ENCODE data around the gene TSEN15. TPM values are rescaled to one million over a fixed set of nuclear protein-coding genes. Genes with fewer than 3 reads are reported as not detected.

Gene TSEN15
- total and polyA plus RNA-seq, 2 of the 13 experiments (the other 11 are each of a cell fraction or from before 2014, with no cell fraction given), result 25.6 to 35.8 TPM

- Histone ChIP-seq H3K4me3 (replicated peaks in 1 of 3; ENCODE audit: insufficient read depth in 1 of 3, low read depth in 2 of 3, low read length in 3 of 3) (no peak overlapping the region), H3K9me3 (ENCODE audit: low read length) (no peaks in the 10 kb centered on the region), H3K79me2 (ENCODE audit: insufficient read depth, low read length) (no peaks in the 10 kb centered on the region), H3K27me3 (ENCODE audit: control insufficient read depth in 1 of 2, insufficient read depth in 2 of 2, low read length in 2 of 2) (peaks cover 1 to 47% of the 10 kb centered on the region in 2 experiments; a peak in 4 of 5 replicates), H4K20me1 (ENCODE audit: insufficient read depth, low read length) (no peaks in the 10 kb centered on the region), H2AFZ (ENCODE audit: low read length) (no peak overlapping the region), H3K27ac (ENCODE audit: extremely low read length, insufficient read depth, low read length) (no peak overlapping the region), H3K4me2 (ENCODE audit: low read depth, low read length) (no peak overlapping the region), H3K4me1 (ENCODE audit: insufficient read depth, low read length) (peaks cover 31% of the 10 kb centered on the region), H3K36me3 (replicated peaks in 1 of 2; ENCODE audit: control insufficient read depth in 1 of 2, insufficient read depth in 2 of 2, low read length in 2 of 2) (no peaks in the 10 kb centered on the region), H3K9ac (ENCODE audit: insufficient read depth, low read depth, low read length) (no peak overlapping the region)
- 19% methylated on average over 4 of the region's 4 CpGs for WGBS (ENCODE audit: low lambda C conversion rate)
- in situ Hi-C loops (cut with HindIII; ENCODE audit: extremely low pct_ligation_motif_present, low pct_unique_long_range_greater_than_20kb) (no loop called here), intact Hi-C loops (cut with micrococcal nuclease; ENCODE audit: unreplicated experiment) (loop anchor here (5.0 to 10.0 kb wide), 2 partner anchors 42 to 194 kb away; no protein-coding TSS in a partner anchor)
- BruUV-seq (replicated peaks), result no TSS peak
- ChIA-PET CTCF (ENCODE audit: low intra/inter-chr PET ratio, low total read pairs) (no interaction called here), POLR2A (interaction anchor here (2.1 kb wide), 1 partner anchor 12 kb away, joined by 9 read pairs; the partner anchor contains the start of gene TSEN15)
- DNase-seq (ENCODE audit: low spot score) (no peak), ATAC-seq (no peak), FAIRE-seq (no peak)
- TF ChIP-seq FOXA3 (CRISPR knock-in tag; IDR thresholded peaks at IDR 0.05) (no peak), MLLT10 (CRISPR knock-in tag; IDR thresholded peaks at IDR 0.05) (no peak), HCFC1 (IDR thresholded peaks at IDR 0.05; ENCODE audit: low read depth, low read length) (no peak), NR0B2 (CRISPR knock-in tag; IDR thresholded peaks at IDR 0.05) (no peak), MED13 (CRISPR knock-in tag; IDR thresholded peaks at IDR 0.05) (no peak), ISL2 (CRISPR knock-in tag; IDR thresholded peaks at IDR 0.05) (no peak)
- TF ChIP-seq, protein P1, sequence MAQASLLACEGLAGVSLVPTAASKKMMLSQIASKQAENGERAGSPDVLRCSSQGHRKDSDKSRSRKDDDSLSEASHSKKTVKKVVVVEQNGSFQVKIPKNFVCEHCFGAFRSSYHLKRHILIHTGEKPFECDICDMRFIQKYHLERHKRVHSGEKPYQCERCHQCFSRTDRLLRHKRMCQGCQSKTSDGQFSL (CRISPR knock-in tag; IDR thresholded peaks at IDR 0.05), result no peak
Measured at GRCh38 chr1:184039126-184039525, 12.4 kb upstream of the TSEN15 start.

DNA sequence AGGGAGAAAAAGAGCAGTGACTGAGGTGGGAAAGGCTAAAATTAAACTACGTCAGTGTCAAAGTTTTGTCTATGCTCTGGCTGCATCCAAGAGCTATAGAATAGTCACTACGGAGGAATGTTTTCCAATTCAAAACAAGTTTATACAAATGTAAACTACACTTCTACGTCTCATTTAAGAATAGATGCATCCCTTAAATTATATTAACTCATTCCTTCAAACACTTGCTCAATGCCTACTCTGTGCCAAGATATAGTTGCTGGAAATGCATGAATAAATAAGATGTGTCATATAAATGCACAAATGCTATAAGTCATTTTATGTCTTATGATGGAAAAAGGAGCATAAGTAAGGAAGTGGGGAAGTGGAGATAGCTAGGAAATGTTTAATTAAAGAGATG, 9.8 kb upstream of the TSEN15 start:
- Histone ChIP-seq H3K9ac (ENCODE audit: insufficient read depth, low read depth, low read length) (no peak overlapping the region), H4K20me1 (ENCODE audit: insufficient read depth, low read length) (no peaks in the 10 kb centered on the region), H3K36me3 (replicated peaks in 1 of 2; ENCODE audit: control insufficient read depth in 1 of 2, insufficient read depth in 2 of 2, low read length in 2 of 2) (no peaks in the 10 kb centered on the region), H2AFZ (ENCODE audit: low read length) (no peak overlapping the region), H3K27me3 (ENCODE audit: control insufficient read depth in 1 of 2, insufficient read depth in 2 of 2, low read length in 2 of 2) (peaks cover 0 to 25% of the 10 kb centered on the region in 2 experiments; a peak in 4 of 5 replicates), H3K27ac (ENCODE audit: extremely low read length, insufficient read depth, low read length) (no peak overlapping the region), H3K4me1 (ENCODE audit: insufficient read depth, low read length) (peaks cover 12% of the 10 kb centered on the region), H3K79me2 (ENCODE audit: insufficient read depth, low read length) (no peaks in the 10 kb centered on the region), H3K9me3 (ENCODE audit: low read length) (no peaks in the 10 kb centered on the region), H3K4me2 (ENCODE audit: low read depth, low read length) (no peak overlapping the region), H3K4me3 (replicated peaks in 1 of 3; ENCODE audit: insufficient read depth in 1 of 3, low read depth in 2 of 3, low read length in 3 of 3) (no peak overlapping the region)
- intact Hi-C loops (cut with micrococcal nuclease; ENCODE audit: unreplicated experiment) (no loop called here), in situ Hi-C loops (cut with HindIII; ENCODE audit: extremely low pct_ligation_motif_present, low pct_unique_long_range_greater_than_20kb) (no loop called here)
- no peak for ATAC-seq
- WGBS (ENCODE audit: low lambda C conversion rate), result 43% methylated on average over 3 of the region's 3 CpGs
- ChIA-PET CTCF (ENCODE audit: low intra/inter-chr PET ratio, low total read pairs) (no interaction called here), POLR2A (interaction anchor here (2.3 kb wide), 1 partner anchor 9 kb away, joined by 6 read pairs; the partner anchor contains the start of gene TSEN15)
- no TSS peak for BruUV-seq (replicated peaks)
- FAIRE-seq, result no peak
- no peak for DNase-seq (ENCODE audit: low spot score)
- TF ChIP-seq ZNF501 (CRISPR knock-in tag; IDR thresholded peaks at IDR 0.05) (no peak), MBNL3 (CRISPR knock-in tag; conservative IDR thresholded peaks at IDR 0.05) (no peak), MAX (IDR thresholded peaks at IDR 0.05) (no peak), HCFC1 (IDR thresholded peaks at IDR 0.05; ENCODE audit: low read depth, low read length) (no peak), YEATS4 (CRISPR knock-in tag; IDR thresholded peaks at IDR 0.05; ENCODE audit: borderline replicate concordance) (no peak), BORCS8-MEF2B (CRISPR knock-in tag; IDR thresholded peaks at IDR 0.05) (no peak)
- TF ChIP-seq, protein P2, sequence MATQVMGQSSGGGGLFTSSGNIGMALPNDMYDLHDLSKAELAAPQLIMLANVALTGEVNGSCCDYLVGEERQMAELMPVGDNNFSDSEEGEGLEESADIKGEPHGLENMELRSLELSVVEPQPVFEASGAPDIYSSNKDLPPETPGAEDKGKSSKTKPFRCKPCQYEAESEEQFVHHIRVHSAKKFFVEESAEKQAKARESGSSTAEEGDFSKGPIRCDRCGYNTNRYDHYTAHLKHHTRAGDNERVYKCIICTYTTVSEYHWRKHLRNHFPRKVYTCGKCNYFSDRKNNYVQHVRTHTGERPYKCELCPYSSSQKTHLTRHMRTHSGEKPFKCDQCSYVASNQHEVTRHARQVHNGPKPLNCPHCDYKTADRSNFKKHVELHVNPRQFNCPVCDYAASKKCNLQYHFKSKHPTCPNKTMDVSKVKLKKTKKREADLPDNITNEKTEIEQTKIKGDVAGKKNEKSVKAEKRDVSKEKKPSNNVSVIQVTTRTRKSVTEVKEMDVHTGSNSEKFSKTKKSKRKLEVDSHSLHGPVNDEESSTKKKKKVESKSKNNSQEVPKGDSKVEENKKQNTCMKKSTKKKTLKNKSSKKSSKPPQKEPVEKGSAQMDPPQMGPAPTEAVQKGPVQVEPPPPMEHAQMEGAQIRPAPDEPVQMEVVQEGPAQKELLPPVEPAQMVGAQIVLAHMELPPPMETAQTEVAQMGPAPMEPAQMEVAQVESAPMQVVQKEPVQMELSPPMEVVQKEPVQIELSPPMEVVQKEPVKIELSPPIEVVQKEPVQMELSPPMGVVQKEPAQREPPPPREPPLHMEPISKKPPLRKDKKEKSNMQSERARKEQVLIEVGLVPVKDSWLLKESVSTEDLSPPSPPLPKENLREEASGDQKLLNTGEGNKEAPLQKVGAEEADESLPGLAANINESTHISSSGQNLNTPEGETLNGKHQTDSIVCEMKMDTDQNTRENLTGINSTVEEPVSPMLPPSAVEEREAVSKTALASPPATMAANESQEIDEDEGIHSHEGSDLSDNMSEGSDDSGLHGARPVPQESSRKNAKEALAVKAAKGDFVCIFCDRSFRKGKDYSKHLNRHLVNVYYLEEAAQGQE (IDR thresholded peaks at IDR 0.05; ENCODE audit: borderline replicate concordance in 1 of 2, low read depth in 1 of 2, low read length in 2 of 2), result no peak

All from HepG2 (cell line).